WI38 (cell line): ENCODE results near the gene ABCA7.

ENCODE experiments used
- H3K4me3 ChIP-seq: 2 replicates; pipeline ENCODE4 v1.5.1; 2011; ENCODE audit warnings: low read depth, mild to moderate bottlenecking, control low read depth, low read length
- TF ChIP-seq, protein P1 (sequence below): IDR thresholded peaks from 2 replicates; pipeline ENCODE4 v1.5.1; 2012; ENCODE audit warnings: low read depth, mild to moderate bottlenecking, control low read depth, low read length

ABCA7 gene

DNA sequence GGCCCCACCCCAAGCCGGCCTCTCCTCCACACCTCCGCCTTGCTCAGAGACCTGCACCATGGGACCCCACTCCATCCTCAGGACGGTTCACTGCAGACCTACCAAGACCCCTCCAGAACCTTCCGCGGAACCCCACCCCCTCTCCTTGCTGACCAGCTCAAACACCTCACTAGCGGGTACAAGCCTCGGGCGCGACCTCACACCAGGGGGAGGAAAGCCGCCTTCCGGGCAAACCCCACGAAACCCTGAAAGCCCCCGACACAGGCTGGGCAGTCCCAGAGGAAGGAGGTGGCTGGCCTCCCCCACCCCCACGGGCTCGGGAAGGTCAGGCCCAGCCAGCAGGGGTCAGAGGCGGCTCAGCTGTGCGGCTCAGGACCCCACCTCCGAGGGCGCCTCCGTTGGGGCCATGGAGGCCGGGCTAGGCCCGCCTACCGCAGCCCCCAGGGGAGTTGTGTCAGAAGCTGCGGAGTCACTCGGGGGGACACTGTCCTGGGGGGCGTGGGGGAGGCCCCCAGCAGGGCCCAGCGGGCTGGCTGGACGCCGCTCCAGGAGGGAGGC lies 29.8 kb upstream of the ABCA7 start:
- TF ChIP-seq, protein P1, sequence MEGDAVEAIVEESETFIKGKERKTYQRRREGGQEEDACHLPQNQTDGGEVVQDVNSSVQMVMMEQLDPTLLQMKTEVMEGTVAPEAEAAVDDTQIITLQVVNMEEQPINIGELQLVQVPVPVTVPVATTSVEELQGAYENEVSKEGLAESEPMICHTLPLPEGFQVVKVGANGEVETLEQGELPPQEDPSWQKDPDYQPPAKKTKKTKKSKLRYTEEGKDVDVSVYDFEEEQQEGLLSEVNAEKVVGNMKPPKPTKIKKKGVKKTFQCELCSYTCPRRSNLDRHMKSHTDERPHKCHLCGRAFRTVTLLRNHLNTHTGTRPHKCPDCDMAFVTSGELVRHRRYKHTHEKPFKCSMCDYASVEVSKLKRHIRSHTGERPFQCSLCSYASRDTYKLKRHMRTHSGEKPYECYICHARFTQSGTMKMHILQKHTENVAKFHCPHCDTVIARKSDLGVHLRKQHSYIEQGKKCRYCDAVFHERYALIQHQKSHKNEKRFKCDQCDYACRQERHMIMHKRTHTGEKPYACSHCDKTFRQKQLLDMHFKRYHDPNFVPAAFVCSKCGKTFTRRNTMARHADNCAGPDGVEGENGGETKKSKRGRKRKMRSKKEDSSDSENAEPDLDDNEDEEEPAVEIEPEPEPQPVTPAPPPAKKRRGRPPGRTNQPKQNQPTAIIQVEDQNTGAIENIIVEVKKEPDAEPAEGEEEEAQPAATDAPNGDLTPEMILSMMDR = no peak
- H3K4me3 ChIP-seq = no peak overlapping the region

DNA sequence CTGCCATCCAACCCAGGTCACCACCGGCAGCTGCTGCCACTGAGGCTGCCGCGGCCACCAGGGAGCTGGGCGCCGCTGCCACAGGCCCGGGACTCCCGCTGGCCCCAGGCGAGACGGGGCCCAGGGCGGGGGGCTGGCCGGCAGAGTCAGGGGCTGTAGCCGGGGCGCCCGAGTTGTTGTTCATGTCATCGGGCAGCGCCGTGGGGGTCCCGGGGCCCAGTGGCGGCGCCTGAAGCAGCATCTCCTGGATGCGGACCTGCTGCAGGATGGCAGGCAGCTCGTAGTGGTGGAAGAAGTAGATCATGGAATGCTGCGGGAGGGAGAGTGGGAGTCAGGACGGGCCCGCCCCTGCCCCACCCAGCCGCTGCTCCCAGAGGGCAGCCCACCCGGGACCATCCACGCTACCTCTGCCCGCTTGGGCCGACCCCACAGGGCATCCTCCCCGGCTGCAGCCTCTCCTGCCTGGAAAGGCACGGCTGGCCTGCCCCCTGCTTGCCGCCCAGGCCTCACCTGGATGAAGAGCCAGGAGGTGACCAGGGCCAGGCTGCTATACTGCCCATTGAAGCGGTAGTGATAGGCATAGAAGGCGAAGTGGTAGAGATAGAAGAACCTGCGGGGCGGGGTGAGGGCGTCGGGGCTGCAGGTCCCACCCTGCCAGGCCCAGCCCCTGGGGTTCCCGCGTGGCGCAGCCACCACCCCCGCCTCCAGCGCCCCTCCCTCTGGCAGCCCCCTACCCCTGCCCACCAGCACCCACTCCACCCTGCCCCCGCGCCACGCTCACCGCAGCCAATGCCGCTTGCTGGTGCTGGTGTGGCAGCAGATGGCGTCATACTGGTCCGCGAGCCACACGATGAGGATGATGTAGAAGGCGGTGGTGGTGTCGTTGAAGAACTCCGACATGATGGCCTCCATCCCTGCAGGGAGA lies 29.1 kb upstream of the ABCA7 start:
- TF ChIP-seq, protein P1 = no peak
- H3K4me3 ChIP-seq = no peak overlapping the region

DNA sequence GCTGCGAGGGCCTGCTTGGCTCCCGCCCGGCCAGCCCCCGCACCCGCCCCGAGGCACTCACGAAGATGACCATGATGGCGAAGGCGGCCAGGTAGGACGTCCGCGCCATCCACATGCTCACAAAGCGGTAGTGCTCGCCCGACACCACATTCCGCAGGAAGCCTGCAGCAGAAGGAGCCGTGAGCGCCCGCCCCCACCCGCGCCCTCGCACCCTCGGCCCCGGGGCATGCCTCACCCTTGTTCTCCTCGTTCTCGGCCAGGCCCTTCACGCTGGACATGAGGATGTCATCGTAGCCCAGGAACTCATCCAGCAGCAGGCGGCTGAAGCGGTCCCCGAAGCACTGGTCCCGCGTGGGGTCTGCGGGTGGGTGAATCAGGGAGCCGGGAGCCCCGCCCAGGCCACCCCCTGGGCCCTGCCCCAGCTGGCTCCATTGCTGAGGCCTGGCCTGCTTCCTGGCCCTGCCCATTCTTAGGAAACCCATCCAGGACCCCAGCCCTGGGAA lies 28.0 kb upstream of the ABCA7 start:
- TF ChIP-seq, protein P1 = no peak
- H3K4me3 ChIP-seq = no peak overlapping the region

DNA sequence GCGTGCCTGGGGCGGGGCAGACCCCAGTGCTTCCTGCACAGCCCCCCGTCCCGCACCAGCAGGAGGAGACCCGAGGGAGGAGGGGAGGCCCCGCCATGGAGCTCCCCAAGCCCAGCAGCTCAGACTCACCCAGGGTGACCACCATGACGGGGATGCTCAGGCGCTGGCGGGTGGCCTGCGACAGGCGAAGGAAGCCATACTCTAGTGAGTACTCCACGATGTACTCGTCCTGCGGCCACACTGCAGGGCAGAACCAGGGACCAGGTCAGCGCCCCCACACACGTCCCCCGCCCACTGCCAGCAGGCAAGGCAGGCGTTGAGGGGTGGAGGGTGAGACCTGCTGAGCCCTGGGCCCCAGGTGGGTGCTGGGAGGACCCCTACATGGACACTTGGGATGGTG lies 27.6 kb upstream of the ABCA7 start:
- TF ChIP-seq, protein P1 = no peak
- H3K4me3 ChIP-seq = no peak overlapping the region

DNA sequence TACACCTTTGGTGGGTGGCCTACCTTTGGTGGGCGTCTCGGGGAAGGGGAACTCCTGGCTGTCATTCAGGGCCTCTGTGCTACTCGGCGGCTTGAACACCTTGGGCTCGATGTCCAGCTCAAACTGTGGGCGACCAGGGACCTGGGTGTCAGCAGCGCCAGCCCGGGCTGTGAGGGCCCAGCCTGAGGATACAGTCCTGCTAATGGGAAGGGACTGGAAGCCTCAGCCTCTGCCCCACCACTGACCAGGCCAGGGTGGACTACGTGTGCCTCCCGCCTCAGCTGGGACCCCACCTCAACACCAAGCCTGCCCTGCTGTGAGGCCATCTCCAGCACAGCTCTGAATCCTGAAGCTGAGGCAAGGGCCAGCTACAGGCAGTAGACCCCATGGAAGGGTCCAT lies 26.7 kb upstream of the ABCA7 start:
- TF ChIP-seq, protein P1 = no peak

DNA sequence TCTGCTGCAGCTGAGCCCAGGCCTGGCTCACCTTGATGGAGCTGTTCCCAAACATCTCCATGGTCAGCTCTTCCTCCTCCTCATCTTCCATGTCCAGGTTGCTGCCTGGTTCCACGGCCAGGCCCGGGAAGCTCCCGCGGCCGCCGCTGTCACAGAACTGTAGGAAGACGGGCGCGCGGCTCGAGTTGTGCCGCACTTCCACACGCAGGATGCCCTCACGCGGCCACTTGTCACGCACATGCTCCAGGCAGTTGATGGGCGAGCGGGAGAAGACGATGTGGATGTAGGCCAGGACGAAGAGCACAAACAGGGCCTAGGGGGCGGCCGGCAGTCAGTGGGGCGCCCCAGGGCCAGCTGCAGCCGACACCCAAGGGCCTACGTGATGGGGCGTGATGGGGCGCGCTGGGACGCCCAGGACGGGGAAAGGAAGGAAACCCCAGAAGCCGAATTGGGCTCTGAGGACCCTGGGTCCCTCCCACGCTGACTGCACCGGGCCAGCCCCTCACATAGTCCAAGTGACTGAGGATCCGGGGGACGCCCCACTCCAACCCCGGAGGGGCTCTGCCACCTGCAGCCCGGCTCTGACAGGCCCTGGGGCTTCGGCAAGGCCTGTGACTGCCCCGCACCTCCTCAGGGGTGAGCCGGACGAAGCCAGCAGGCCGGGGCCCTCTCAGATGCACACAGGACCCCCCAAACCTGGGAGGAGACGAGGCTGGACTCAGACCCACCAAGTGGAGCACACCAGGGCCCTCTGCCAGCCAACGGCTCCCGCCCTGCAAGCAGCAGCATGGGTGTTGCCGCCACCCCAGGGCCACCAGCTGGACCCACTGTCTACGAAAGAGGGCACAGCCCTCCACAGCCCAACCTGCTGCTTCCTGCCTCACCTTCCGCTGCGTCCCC lies 25.5 kb upstream of the ABCA7 start:
- TF ChIP-seq, protein P1 = no peak
- no peak overlapping the region for H3K4me3 ChIP-seq

More for the DNA sequence above, 26.7 kb upstream of the ABCA7 start:
- H3K4me3 ChIP-seq = no peak overlapping the region
